ENCODE results near the gene TSSK3. TPM values are rescaled to one million over a fixed set of nuclear protein-coding genes. Genes with fewer than 3 reads are reported as not detected.

Gene TSSK3
- total RNA-seq, 1 experiment from 2014 or later: 1.6 TPM

DNA sequence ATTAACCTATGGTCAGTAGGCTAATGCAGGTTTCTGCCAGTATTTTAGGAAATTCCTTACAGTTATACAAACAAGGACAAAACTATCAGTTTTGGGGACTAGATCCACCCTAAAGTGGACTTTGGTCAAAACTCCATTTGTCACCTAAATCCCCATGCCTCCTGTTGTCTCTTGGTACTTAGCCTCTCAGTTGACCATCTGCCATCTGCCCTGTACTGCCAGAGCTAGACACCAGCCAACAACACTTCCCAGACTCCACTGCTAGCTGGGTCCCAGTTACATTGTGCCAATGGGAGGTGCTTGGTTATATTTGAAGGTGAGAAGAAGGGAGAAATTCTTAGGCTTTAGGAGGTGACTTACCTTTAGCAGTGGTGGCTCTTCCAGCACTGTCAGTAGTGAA is 48.9 kb downstream of the TSSK3 start:
- Histone ChIP-seq H4K91ac (ENCODE audit: insufficient read length, low read depth, low read length) (no peak overlapping the region), H4K5ac (ENCODE audit: insufficient read length, low read depth, low read length) (no peak overlapping the region), H3K9ac (ENCODE audit: extremely low read depth, insufficient read length, low read length) (no peak overlapping the region), H3K4me1 (ENCODE audit: insufficient read depth, low read length) (no peaks in the 10 kb centered on the region), H3K14ac (ENCODE audit: insufficient read depth, low read length) (no peak overlapping the region), H3K4me2 (ENCODE audit: insufficient read depth, insufficient read length, low read length) (no peak overlapping the region), H3K9me3 (ENCODE audit: control insufficient read depth, low read depth, low read length) (peaks cover 16% of the 10 kb centered on the region), H3K23me2 (ENCODE audit: insufficient read length, low read depth, low read length, poor library complexity, severe bottlenecking) (no peaks in the 10 kb centered on the region), H3T11ph (ENCODE audit: low read length) (no peak overlapping the region), H2BK120ac (ENCODE audit: low read depth, low read length, poor library complexity, severe bottlenecking) (no peak overlapping the region), H2BK12ac (ENCODE audit: insufficient read length, low read depth, low read length) (no peak overlapping the region), H2BK5ac (ENCODE audit: insufficient read length, low read length) (no peak overlapping the region), H3K27me3 (ENCODE audit: insufficient read depth, low read length) (no peaks in the 10 kb centered on the region), H3K56ac (ENCODE audit: insufficient read length, low read depth, low read length) (no peak overlapping the region), H3K4ac (ENCODE audit: low read depth, low read length) (no peak overlapping the region), H2AFZ (ENCODE audit: low read length) (no peak overlapping the region), H2BK15ac (ENCODE audit: low read depth, low read length) (no peak overlapping the region), H4K8ac (replicated peaks; ENCODE audit: insufficient read length, low read depth, low read length) (no peak overlapping the region), H2AK5ac (ENCODE audit: insufficient read length, low read length) (no peak overlapping the region), H3K23ac (ENCODE audit: insufficient read length, low read depth, low read length) (no peak overlapping the region), H4K20me1 (ENCODE audit: control insufficient read depth, insufficient read depth, insufficient read length) (no peaks in the 10 kb centered on the region), H3K27ac (ENCODE audit: insufficient read length, low read depth, low read length) (no peak overlapping the region), H3K18ac (ENCODE audit: insufficient read length, low read depth, low read length) (no peak overlapping the region), H3K79me2 (ENCODE audit: insufficient read depth, low read length) (no peaks in the 10 kb centered on the region), H2BK20ac (ENCODE audit: low read depth, low read length, poor library complexity, severe bottlenecking) (no peak overlapping the region), H3K79me1 (ENCODE audit: insufficient read depth, low read depth, low read length, poor library complexity, severe bottlenecking) (no peaks in the 10 kb centered on the region)
- H3K4me3 Mint-ChIP-seq: no peak overlapping the region
- peaks cover 7% of the 10 kb centered on the region for H3K27me3 Mint-ChIP-seq (ENCODE audit: low read depth)
- no peak overlapping the region for H3K27ac Mint-ChIP-seq
- no peak for DNase-seq
- TF ChIP-seq, protein P1, sequence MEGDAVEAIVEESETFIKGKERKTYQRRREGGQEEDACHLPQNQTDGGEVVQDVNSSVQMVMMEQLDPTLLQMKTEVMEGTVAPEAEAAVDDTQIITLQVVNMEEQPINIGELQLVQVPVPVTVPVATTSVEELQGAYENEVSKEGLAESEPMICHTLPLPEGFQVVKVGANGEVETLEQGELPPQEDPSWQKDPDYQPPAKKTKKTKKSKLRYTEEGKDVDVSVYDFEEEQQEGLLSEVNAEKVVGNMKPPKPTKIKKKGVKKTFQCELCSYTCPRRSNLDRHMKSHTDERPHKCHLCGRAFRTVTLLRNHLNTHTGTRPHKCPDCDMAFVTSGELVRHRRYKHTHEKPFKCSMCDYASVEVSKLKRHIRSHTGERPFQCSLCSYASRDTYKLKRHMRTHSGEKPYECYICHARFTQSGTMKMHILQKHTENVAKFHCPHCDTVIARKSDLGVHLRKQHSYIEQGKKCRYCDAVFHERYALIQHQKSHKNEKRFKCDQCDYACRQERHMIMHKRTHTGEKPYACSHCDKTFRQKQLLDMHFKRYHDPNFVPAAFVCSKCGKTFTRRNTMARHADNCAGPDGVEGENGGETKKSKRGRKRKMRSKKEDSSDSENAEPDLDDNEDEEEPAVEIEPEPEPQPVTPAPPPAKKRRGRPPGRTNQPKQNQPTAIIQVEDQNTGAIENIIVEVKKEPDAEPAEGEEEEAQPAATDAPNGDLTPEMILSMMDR (conservative IDR thresholded peaks at IDR 0.05): no peak
- peaks cover 28 to 31% of the 10 kb centered on the region in 2 experiments for H3K9me3 Mint-ChIP-seq
- H3K36me3 Mint-ChIP-seq (ENCODE audit: insufficient read depth in 1 of 3, low read depth in 3 of 3): peaks cover 17 to 34% (median 24%) of the 10 kb centered on the region in 3 experiments
- peaks cover 3 to 16% of the 10 kb centered on the region in 2 experiments; a peak in 3 of 4 replicates for H3K4me1 Mint-ChIP-seq

All from H9 (cell line).